SK-N-SH (cell line): Measurements from ENCODE around the gene RNF180.

ENCODE experiments used
- TF ChIP-seq, protein P1 (sequence below): fragments of 200-600 bp; sonication (generic); IDR thresholded peaks from 2 replicates; pipeline ENCODE4 v1.6.1; 2017; ENCODE audit warnings: antibody characterized with exemption, mild to moderate bottlenecking, moderate library complexity
- TF ChIP-seq, protein P2 (sequence below): IDR thresholded peaks from 2 replicates; pipeline ENCODE4 v1.4.0; 2012; ENCODE audit warnings: low read depth

GRCh38 chr5:64144425-64145215 lies 21.0 kb upstream of the RNF180 start:
- TF ChIP-seq, protein P1, sequence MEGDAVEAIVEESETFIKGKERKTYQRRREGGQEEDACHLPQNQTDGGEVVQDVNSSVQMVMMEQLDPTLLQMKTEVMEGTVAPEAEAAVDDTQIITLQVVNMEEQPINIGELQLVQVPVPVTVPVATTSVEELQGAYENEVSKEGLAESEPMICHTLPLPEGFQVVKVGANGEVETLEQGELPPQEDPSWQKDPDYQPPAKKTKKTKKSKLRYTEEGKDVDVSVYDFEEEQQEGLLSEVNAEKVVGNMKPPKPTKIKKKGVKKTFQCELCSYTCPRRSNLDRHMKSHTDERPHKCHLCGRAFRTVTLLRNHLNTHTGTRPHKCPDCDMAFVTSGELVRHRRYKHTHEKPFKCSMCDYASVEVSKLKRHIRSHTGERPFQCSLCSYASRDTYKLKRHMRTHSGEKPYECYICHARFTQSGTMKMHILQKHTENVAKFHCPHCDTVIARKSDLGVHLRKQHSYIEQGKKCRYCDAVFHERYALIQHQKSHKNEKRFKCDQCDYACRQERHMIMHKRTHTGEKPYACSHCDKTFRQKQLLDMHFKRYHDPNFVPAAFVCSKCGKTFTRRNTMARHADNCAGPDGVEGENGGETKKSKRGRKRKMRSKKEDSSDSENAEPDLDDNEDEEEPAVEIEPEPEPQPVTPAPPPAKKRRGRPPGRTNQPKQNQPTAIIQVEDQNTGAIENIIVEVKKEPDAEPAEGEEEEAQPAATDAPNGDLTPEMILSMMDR: no peak
- TF ChIP-seq, protein P2, sequence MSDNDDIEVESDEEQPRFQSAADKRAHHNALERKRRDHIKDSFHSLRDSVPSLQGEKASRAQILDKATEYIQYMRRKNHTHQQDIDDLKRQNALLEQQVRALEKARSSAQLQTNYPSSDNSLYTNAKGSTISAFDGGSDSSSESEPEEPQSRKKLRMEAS: no peak
